Suppressor macrophage (primary cell): ENCODE data around the gene TNF.
A peak's percentile ranks its signal among the peaks of the same experiment; 100 is the strongest.

ENCODE experiments used
- DNase-seq, 4 experiments: peaks; one replicate each; pipeline ENCODE4 v3.0.0-alpha.2; 2020 to 2022
- total RNA-seq, 17 experiments: gene quantifications; one replicate each; lab custom pipeline; 2026; ENCODE audit warnings: mixed read lengths in 6 of 17, inconsistent platforms in 3 of 17; lab: John Stamatoyannopoulos, UW

The TNF gene
- 5.1 to 3,019 (median 19.9) reads per million in 17 experiments for total RNA-seq

GRCh38 chr6:31575335-31575901, at the start of gene TNF:
TNF (plus strand) TSS chr6:31575565; CDS start chr6:31575742, 177 bp downstream.
- peak; percentile 82 to 96 (median 90) for DNase-seq

DNA sequence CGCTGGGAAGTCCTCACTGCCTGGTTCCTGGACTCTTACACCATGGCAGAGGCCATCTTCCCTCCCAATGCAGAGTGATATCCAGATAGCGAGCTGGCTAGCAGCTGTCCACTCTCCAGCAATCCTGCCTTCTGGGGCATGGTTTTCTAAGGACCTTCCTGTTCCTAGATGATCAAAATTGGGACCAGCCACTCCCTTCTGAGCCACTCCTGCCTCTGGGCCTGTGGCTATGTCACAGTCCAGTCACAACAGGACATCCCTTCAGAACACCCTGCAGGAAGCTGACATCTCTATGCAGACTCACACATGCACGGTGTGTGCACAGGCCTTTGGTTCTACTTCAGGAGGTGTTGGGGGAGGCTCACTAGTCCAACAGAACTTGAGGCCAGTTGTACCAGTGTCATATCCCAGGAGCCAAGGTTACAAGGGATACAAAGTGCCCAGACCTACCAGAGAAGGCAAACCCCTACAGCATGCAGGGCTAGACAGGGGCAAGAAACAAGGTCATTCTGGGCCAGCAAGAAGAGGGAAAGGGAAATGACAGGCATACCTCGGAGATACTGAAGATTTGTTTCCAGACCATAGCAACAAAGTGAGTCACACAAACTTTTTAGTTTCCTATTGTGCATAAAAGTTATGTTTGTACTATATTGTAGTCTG, 49.3 kb upstream of the TNF start:
- no peak for DNase-seq

DNA sequence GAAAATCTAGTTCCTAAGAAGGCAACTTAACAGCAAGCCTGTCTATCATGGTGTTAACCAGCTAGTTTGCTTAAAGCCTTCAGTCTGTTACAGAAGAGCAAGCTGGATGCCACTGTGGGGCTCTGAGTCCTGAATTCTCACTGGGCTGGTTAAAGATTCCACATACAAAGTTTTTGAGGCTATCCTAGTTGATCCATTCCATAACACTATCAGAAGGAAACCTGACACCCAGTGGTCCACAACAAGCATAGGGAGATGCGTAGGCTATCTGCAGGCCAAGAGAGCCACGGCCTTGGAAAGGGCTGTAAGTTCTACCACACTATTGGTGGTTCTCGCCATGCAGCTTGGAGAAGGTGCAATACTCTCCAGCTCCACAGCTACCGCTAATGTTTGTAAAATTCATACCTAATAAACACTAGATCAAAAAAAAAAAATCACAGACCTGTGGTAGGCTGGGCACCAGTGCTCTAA, 47.0 kb upstream of the TNF start:
- no peak for DNase-seq

GRCh38 chr6:31528821-31529328, 46.5 kb upstream of the TNF start, which contains the start of gene MCCD1:
MCCD1 (plus strand) TSS chr6:31528962; CDS start chr6:31529015, 53 bp downstream.
- DNase-seq, result no peak

GRCh38 chr6:31529329-31530150, 45.8 kb upstream of the TNF start:
- DNase-seq, result no peak

- no peak for DNase-seq
Measured at GRCh38 chr6:31530659-31531058, 44.7 kb upstream of the TNF start.

GRCh38 chr6:31531162-31531561, 44.2 kb upstream of the TNF start:
- DNase-seq, result no peak

GRCh38 chr6:31531771-31532643, 43.4 kb upstream of the TNF start:
- no peak for DNase-seq

DNA sequence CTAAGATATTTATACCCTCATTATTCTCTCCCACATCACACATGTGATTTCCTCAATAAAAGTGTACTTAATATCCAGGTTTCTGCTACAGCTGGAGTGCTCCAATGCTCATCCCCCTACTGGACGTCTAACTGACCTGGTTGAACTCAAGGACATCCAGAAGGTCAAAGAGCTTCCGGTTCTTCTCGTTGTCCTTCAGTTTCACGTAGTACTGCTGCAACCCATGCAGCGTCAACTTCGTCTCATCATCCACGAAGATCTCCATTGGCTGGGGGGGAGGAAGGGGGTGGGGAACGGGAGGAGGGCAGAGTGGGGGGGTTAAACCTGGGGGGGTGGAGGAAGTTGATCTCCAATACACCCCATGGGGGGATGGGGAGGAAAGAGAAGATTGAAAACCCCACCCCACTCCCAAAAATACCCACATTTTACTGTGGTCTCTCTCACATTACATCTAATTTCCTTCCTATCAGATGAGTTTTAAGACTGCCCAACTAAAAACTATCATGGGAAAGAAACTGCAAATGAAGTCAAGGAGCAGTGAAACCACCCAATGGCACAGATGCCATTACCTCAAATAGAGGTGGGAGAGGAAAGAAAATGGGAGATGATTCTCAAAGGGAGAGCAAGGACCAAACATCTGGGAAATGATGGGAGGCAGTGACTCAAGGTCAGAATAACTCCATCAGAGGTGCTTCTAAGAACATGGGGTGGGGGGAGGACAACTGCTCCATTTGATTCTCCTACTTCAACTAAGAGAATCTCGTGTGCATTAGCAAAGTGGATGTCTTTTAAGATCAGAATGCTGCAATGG, 42.5 kb upstream of the TNF start:
- DNase-seq, result no peak

DNA sequence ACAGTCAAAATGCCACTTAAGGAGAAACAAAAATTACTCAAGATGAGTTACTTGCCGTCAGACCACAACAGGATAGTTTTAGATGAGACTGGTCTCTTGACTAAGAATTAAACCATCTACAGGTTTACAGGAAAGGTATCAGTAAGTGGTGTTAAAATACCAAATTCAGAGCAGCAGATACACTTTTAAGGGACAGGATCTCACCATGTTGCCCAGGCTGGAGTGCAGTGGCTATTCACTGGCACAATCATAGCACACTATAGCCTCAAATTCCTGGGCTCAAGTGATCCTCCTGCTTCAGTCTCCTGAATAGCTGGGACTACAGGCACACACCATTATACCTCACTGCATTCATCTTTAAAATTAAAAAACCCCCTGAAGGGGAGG, 41.9 kb upstream of the TNF start:
- DNase-seq, result no peak

GRCh38 chr6:31534011-31534410, 41.4 kb upstream of the TNF start:
- DNase-seq, result no peak

DNA sequence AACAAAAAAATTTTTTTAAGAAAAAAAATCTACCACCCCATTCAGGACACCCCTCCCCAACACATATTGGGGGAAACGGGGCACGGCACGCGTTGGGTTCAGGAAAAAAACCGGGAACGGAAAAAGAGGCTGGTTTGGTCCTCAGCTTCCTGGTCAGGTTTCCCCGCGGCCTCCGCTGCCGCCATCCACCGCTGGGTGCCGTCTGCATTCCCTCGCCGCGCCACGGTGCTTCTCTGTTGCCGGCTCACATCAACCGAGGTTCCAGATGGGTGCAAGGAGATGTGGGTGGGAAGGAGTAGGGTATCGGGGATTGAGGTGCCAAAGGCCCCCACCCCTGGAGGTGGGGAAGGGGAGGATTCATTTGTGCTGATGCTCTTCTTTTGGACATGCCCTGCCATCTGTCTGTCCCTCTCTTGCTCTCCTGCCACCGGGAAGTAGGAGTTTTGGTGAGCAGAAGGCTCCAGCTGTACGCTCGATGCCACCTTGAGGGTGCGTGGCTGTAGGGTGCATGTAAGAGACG, 40.8 kb upstream of the TNF start:
- no peak for DNase-seq

GRCh38 chr6:31535538-31536324, 39.6 kb upstream of the TNF start:
- DNase-seq, result no peak

DNA sequence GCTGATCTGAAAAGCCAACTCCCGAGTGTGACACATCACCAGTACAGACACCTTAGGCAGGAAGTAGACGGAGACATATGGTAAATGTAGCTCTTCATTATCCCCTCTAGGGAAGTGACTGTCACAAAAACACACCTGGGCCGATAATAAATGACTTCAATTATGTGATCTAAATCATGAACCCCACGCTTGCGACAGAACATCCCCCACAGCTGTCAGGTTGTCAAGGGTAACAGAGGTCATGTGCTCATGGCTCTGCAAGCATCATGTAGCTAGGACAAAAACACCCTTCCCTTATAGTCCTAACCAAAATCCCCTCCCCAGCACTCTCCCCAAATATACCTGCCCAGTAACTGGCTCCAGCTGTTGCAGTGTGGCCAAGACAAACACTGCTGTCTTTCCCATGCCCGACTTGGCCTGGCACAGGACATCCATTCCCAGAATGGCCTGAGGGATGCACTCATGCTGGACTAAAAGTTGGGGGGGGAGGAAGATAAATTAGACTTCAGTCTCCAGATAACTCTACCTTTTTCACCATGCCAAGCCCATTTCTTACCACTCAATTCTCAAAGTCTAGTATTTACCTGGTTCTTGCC, 36.5 kb upstream of the TNF start:
- DNase-seq, result no peak

DNA sequence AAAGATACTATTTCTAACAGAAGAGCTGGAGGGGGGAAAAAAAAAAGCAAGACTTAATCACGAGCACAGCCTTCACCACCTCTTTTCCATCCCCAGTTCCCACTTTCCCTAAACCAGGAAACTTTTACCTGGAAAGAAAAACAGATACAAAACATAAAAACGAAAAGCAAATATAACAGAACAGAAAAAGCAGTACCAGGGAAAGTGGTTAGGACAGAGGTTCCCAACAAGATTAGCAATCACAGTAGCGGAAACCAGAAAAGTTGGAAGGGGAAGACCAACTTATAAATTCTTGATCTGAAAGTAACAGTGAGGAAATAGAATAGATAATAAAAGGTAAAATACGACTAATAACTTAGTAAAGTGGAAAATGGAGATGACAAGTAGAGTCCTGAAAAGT, 34.7 kb upstream of the TNF start:
- no peak for DNase-seq

DNA sequence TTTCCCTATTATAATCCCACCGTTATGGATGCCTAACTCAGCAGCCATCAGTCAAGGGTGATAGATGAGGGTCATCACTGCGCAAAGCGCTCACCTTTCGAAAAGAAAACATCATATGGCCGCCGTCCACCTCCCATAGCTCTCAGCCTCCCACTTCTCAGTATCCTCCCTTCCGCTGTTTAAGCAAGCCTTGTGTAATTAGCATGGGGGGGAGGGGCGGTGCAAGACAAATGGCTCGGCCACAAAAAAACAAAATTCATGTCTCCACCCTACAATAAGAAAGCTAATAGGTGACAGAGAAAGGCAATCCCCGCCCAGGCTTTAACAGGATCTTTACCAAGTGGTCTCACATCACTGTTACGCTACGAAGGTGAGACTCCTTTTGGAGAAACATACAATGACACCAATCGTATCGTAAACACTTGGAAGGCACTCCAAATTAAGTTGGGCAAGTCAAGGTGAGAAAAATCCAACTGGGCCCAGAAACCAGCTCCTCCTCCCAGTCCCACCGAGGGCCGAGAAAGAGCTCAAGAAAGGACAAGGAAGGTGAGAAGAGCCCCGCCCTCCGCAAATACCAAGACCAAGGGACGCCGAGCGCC, 34.2 kb upstream of the TNF start:
- DNase-seq, result peak; percentile 63 to 82 (median 68)

- peak; percentile 97 to 99 (median 98) for DNase-seq
Measured at GRCh38 chr6:31541658-31542521, 33.5 kb upstream of the TNF start, which contains the start of gene DDX39B. DDX39B (minus strand) TSS chr6:31542003; CDS start chr6:31540532, 1,471 bp downstream.

DNA sequence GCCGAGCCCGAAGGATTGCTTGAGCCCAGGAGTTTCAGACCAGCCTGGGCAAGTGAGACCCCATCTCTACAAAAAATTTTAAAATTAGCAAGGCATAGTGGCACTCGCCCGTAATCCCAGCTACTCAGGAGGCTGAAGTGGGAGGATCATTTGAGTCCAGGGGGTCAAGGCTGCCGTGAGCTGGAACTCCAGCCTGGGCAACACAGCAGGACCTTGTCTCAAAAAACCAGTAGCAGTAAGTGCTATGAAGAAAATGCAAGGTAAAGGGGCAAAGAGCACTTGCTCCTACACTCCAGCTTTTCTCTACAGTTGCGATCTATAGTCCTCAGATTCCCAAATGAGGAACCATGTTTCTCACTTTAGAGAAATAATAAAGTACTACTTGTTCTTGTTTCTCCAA, 31.7 kb upstream of the TNF start:
- no peak for DNase-seq
